Brain pericyte (primary cell): ENCODE data around the gene TTC28.
A peak's percentile ranks its signal among the peaks of the same experiment; 100 is the strongest.

ENCODE experiments used
- DNase-seq: peaks from one replicate; pipeline ENCODE4 v3.0.0-alpha.2; 2012; ENCODE audit warnings: low read depth, low spot score

TTC28 gene

DNA sequence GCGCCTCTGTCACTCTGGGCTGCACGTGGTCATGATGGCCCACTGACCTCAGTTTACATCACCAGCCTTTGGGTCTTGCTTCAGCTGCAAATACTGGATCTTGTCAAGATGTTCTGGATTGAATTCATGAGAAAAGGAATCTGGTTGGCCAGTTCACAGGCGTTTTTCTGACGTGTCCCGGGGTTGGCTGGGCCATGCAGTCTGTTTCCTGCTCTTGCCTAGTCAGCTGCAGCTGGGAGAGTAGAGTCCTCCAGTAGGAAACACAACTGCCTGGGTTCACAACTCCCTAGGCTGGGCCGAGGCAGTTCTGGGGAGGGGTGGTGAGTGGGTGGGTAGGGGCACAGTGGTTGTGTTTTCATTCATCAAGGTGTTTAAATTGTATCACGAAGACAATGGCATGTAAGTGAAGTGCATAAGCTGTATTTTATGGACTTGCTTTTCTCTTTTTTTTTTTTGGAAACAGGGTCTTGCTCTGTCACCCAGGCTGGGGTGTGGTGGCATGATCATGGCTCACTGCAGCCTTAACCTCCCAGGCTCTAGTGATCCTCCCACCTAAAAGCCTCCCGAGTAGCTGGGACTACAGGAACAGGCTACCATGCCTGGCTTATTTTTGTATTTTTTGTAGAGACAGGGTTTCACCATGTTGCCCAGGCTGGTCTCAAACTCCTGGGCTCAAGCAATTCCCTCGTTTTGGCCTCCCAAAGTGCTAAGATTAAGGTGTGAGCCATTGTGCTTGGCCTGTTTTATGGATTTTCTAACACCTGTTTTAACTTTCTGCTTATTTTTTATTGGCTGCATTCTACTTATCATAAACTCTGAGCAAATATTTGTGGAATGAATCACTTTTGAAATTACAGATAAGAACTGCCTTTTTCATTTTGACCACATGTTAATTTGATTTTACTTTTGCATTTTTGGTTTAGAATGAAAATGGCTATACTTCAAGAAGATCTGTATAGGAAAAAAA is 706.6 kb downstream of the TTC28 start:
- no peak for DNase-seq

GRCh38 chr22:27971926-27972325 is 707.7 kb downstream of the TTC28 start:
- DNase-seq, result no peak

DNA sequence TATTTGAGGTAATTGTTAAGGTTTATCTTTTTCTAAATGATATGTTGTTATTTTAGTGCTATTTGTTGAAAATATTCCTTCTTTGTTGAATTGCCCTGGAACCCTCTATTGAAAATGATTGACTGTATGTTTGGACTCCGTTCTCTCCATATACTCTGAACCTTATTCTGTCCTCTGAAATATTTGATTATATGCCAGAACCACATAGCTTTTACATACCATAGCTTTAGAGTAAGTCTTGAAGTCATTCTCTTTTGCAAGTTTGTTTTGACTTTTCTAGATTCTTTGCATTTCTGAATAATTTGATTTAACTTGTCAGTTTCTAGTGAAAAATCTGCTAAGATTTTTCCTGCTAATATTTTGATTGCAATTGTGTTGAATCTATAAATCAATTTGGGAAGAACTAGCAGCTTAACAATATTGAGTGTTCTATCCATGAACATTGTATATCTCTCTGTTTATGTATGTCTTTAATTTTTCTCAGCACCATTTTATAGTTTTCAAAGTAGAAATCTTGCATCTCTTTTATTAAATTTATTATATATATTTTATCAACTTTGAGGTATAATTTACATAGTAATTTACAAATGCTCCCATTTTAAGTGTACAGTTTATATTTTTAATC is 708.9 kb downstream of the TTC28 start:
- no peak for DNase-seq

GRCh38 chr22:27966168-27967064 is 713.2 kb downstream of the TTC28 start:
- no peak for DNase-seq

- no peak for DNase-seq
Measured at GRCh38 chr22:27962268-27963044, 717.2 kb downstream of the TTC28 start.

- DNase-seq, result no peak
Measured at GRCh38 chr22:27961680-27962079, 718.0 kb downstream of the TTC28 start.

- no peak for DNase-seq
Measured at GRCh38 chr22:27961182-27961581, 718.5 kb downstream of the TTC28 start.

DNA sequence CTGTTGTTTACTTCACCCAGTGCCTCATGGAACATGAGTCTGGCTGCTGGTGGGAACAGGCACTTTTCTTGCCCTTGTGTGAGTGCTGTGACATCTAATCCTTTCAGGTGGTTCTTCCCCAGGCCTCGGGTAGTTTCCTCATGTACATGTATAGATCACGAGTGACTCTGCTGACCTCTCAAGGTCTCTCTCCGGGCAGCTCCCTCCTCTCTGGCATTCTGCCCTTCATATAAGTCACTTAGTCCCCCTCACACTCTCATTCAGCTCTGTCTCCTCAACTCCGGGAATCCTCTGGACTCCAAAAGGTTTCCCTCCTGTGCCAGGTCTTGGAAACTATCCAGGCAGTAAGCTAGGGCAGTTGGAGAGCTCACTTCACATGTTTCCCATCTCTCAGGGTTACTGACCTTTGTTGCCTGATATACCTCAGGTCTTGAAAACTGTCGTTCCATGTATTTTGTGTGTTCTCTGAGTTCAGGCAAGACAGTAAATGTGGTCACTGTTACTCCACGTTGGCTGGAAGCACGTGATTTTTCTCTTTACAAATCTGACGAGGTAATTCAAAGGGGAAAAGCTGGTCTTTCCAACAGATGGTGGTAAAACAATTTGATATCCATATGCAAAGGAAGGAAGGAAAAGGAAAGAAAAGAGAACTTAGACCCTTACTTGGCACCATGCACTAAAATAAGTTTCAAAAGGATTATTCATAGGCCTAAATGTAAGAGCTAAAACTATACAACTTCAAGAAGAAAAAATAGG is 720.1 kb downstream of the TTC28 start:
- DNase-seq, result no peak

- DNase-seq, result no peak
Measured at GRCh38 chr22:27952779-27953178, 726.9 kb downstream of the TTC28 start.

DNA sequence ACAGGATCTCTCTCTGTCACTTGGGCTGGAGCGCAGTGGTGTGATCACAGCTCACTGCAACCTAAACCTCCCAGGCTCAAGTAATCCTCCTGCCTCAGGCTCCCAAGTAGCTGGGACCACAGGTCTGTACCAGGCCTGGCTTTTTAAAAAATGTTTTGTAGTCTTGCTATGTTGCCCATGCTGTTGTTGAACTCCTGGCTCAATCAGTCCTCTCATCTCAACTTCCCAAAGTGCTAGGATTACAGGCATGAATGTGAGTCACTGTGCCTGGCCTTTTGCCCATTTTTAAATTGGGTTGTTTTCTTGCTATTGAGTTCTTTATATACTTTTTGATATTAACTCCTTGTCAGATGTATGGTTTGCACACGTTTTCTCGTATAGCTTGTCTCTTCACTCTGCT is 727.5 kb downstream of the TTC28 start:
- peak; percentile 25 for DNase-seq

GRCh38 chr22:27949421-27949820 is 730.2 kb downstream of the TTC28 start:
- no peak for DNase-seq

GRCh38 chr22:27948569-27948968 is 731.1 kb downstream of the TTC28 start:
- no peak for DNase-seq

- DNase-seq, result no peak
Measured at GRCh38 chr22:27947448-27947847, 732.2 kb downstream of the TTC28 start.

GRCh38 chr22:27941143-27941542 is 738.5 kb downstream of the TTC28 start:
- DNase-seq, result no peak

DNA sequence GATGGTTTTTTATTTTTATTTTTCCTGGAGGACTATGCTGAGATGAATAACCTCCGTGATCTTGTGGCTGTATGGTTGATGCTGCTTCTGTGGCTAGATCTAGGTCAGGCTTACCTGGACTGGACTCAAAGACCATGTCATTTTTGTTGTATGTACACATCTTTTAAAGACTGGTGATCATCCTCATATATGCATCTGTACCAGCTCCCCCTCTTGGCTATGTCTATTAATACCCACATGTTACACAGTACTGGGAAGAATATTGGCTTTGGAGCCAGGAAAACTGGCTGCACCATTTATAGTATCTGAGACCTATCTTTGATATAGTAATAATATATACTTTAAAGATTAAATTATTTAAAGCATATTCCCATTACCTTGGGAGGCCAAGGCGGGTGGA is 742.2 kb downstream of the TTC28 start:
- DNase-seq, result no peak

DNA sequence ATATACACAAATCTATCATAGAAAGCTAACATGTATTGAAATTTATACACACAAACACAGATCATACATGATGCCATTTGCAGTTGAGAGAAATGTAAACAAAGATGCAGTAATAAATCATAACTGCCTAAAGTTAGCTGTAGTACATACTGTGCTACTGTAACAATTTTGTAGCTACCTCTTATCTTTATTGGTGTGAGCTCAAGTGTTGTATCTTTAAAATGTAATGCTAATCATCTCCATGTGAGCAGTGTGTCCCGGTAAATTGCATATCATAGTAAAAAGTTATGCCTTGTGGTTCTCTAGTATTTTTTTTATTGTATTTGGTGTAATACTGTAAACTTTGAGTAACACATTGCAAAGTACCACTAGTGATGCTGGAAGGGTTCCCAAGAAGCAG is 743.7 kb downstream of the TTC28 start:
- DNase-seq, result no peak

DNA sequence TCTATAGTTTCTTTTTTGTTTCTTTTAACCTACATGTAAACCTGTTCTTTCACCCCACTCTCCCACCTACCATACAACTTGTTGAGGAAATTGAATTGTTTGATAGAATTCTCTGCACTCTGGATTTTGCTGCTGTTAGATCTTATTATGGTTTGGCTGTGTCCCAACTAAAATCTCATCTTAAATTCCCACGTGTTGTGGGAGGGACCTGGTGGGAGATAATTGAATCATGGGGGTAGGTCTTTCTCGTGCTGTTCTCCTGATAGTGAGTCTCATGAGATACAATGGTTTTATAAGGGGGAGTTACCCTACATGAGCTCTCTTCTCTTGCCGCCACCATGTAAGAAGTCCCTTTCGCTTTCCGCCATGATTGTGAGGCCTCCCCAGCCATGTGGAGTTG is 745.6 kb downstream of the TTC28 start:
- no peak for DNase-seq

- no peak for DNase-seq
Measured at GRCh38 chr22:27933186-27933983, 746.3 kb downstream of the TTC28 start.

DNA sequence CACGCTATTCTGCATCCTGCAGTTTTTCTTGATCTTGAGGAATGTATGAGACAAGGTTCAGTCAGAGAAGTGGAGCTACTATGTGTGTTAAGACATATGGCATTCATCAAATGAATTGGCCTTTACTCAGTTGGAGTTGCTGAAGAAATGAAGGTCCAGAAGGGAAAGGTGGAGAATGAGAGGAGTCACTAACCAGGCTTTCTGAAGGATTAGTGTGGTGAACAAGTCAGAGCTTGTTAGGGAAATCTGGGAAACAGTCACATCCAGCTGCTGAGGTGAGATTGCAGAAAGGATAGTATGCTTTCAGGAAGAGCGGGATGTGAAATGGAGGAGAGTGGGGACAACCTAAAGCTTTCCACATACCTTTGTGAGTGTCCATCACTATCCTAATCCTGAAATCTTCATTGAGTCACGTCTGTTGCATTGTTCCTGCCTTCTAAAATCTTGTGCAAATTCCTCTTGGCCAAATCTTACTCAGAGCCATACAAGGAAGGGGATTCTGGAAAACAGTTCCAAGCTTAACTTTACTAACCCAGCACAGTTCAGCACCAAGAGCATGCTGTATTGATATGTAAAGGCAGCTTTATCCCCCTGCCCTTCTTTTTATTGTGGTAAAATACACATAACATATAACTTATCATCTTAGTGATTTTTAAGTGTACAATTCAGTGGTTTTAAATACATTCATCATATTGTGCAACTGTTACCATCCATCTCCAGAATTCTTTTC is 749.1 kb downstream of the TTC28 start:
- no peak for DNase-seq
